CD14-positive monocyte (primary cell): ENCODE data around the gene ZNFX1. TPM values are rescaled to one million over a fixed set of nuclear protein-coding genes. Genes with fewer than 3 reads are reported as not detected.

Experiments
- DNase-seq, 3 donors: peaks; one replicate each; pipeline ENCODE4 v3.0.0-alpha.2; 2011 to 2022
- H2AFZ ChIP-seq: 2 replicates; pipeline ENCODE4 v1.6.0; 2012; ENCODE audit warnings: mild to moderate bottlenecking, low read depth, low read length, inconsistent platforms; ENCODE audit not compliant: insufficient read depth, poor library complexity, severe bottlenecking
- H3K27ac ChIP-seq, 2 donors: 1 replicate in 1 of 2; 2 replicates in 1 of 2; pipeline ENCODE4 v1.5.1; 2012 to 2013; ENCODE audit warnings: low read length in 2 of 2, control low read depth in 1 of 2, inconsistent platforms in 1 of 2, low read depth in 1 of 2, mild to moderate bottlenecking in 1 of 2
- H3K27me3 ChIP-seq, 2 donors: one replicate each; pipeline versions ENCODE4 v1.6.0 to v1.6.1; 2011 to 2013; ENCODE audit warnings: low read length in 2 of 2; ENCODE audit not compliant: control insufficient read depth in 2 of 2, insufficient read depth in 2 of 2
- H3K36me3 ChIP-seq, 2 donors: replicated peaks in 1 of 2; 1 replicate in 1 of 2; 2 replicates in 1 of 2; pipeline versions ENCODE4 v1.5.1 to v1.6.1; 2012 to 2013; ENCODE audit warnings: low read length in 2 of 2, control low read depth in 1 of 2, inconsistent platforms in 1 of 2, mild to moderate bottlenecking in 1 of 2; ENCODE audit not compliant: insufficient read depth in 2 of 2, control insufficient read depth in 1 of 2
- H3K4me1 ChIP-seq, 2 donors: 1 replicate in 1 of 2; 2 replicates in 1 of 2; pipeline versions ENCODE4 v1.5.1 to v1.6.1; 2012 to 2013; ENCODE audit warnings: low read length in 2 of 2, control low read depth in 1 of 2, inconsistent platforms in 1 of 2, mild to moderate bottlenecking in 1 of 2, moderate library complexity in 1 of 2; ENCODE audit not compliant: insufficient read depth in 2 of 2, control insufficient read depth in 1 of 2
- H3K4me2 ChIP-seq: replicated peaks from 2 replicates; pipeline ENCODE3; 2012; ENCODE audit warnings: low read length, moderate library complexity, mild to moderate bottlenecking; ENCODE audit not compliant: poor library complexity, severe bottlenecking; ENCODE audit errors: extremely low read depth
- H3K4me3 ChIP-seq, 3 experiments: fragments of 200-600 bp in 1 of 3; sonication (generic) in 1 of 3; replicated peaks in 1 of 3; 1 replicate in 2 of 3; 2 replicates in 1 of 3; pipeline ENCODE4 v1.5.1; 2011 to 2013; ENCODE audit warnings: low read length in 3 of 3, mild to moderate bottlenecking in 3 of 3, control low read depth in 2 of 3, low read depth in 2 of 3, inconsistent platforms in 1 of 3, moderate library complexity in 1 of 3
- H3K79me2 ChIP-seq: 2 replicates; pipeline ENCODE4 v1.6.0; 2012; ENCODE audit warnings: mild to moderate bottlenecking, control low read depth, inconsistent platforms, low read length, moderate library complexity; ENCODE audit not compliant: insufficient read depth
- H3K9ac ChIP-seq: 2 replicates; pipeline ENCODE4 v1.6.0; 2017; ENCODE audit warnings: low read length, mild to moderate bottlenecking; ENCODE audit not compliant: insufficient read depth, poor library complexity, severe bottlenecking
- H3K9me3 ChIP-seq, 2 donors: replicated peaks in 1 of 2; 1 replicate in 1 of 2; 2 replicates in 1 of 2; pipeline versions ENCODE4 v1.5.1 to v1.6.1; 2012 to 2013; ENCODE audit warnings: low read length in 2 of 2, control low read depth in 1 of 2; ENCODE audit not compliant: control insufficient read depth in 1 of 2, insufficient read depth in 1 of 2
- H4K20me1 ChIP-seq: 2 replicates; pipeline ENCODE4 v1.6.0; 2012; ENCODE audit warnings: mild to moderate bottlenecking, low read length, control low read depth, moderate library complexity; ENCODE audit not compliant: insufficient read depth
- H3K27ac Mint-ChIP-seq, 7 donors: one replicate each; pipeline ENCODE4 v1.8.0; 2020; ENCODE audit warnings: mild to moderate bottlenecking in 7 of 7, mixed read lengths in 7 of 7, moderate library complexity in 6 of 7, inconsistent platforms in 2 of 7
- H3K27me3 Mint-ChIP-seq, 3 donors: one replicate each; pipeline ENCODE4 v1.8.0; 2021 to 2022; ENCODE audit warnings: low read depth in 3 of 3, mild to moderate bottlenecking in 3 of 3, mixed read lengths in 3 of 3, moderate library complexity in 3 of 3, inconsistent platforms in 1 of 3
- H3K36me3 Mint-ChIP-seq, 2 donors: one replicate each; pipeline ENCODE4 v1.8.0; 2020; ENCODE audit warnings: mixed read lengths in 2 of 2, inconsistent platforms in 1 of 2, mild to moderate bottlenecking in 1 of 2
- H3K4me1 Mint-ChIP-seq: one replicate; pipeline ENCODE4 v1.8.0; 2020; ENCODE audit warnings: mild to moderate bottlenecking, mixed read lengths
- H3K4me3 Mint-ChIP-seq, 2 donors: one replicate each; pipeline ENCODE4 v1.8.0; 2020; ENCODE audit warnings: mild to moderate bottlenecking in 2 of 2, mixed read lengths in 2 of 2, moderate library complexity in 1 of 2
- H3K9me3 Mint-ChIP-seq, 7 donors: one replicate each; pipeline ENCODE4 v1.8.0; 2020 to 2022; ENCODE audit warnings: mixed read lengths in 7 of 7, mild to moderate bottlenecking in 6 of 7, moderate library complexity in 6 of 7, inconsistent platforms in 2 of 7
- WGBS: methylation state at CpG from one replicate; pipeline ENCODE4 v1.1.5; 2013; ENCODE audit warnings: missing lambda C conversion rate; ENCODE audit not compliant: insufficient coverage; 5-methylcytosine and 5-hydroxymethylcytosine counted together
- intact Hi-C, 2 donors: fragments of 100-400 bp; cut with micrococcal nuclease; formaldehyde crosslinking; loops; one replicate each; pipeline versions ENCODE4 v1.15.0 to v1.15.1; 2023
- polyA plus RNA-seq, 3 donors: library from polyadenylated mRNA; depleted of rRNA in 1 of 3; unstranded in 2 of 3; stranded (reverse) in 1 of 3; fragments of 300-500 nt in 2 of 3; fragments of >200 nt in 1 of 3; fragmentation: Illumina TruSeq in 2 of 3; gene quantifications; 1 replicate in 2 of 3; 2 replicates in 1 of 3; pipeline ENCODE4 v1.2.3, GENCODE V29; 2012 to 2021
- TF ChIP-seq, protein P1 (sequence below): fragments of 200-600 bp; IDR thresholded peaks from one replicate; pipeline ENCODE4 v1.8.0; 2022; ENCODE audit warnings: antibody characterized with exemption, mild to moderate bottlenecking

ZNFX1 gene
- polyA plus RNA-seq, 3 donors: 11.4 to 23.2 (median 13.3) TPM

GRCh38 chr20:49228676-49229075, 49.2 kb downstream of the ZNFX1 start:
- TF ChIP-seq, protein P1, sequence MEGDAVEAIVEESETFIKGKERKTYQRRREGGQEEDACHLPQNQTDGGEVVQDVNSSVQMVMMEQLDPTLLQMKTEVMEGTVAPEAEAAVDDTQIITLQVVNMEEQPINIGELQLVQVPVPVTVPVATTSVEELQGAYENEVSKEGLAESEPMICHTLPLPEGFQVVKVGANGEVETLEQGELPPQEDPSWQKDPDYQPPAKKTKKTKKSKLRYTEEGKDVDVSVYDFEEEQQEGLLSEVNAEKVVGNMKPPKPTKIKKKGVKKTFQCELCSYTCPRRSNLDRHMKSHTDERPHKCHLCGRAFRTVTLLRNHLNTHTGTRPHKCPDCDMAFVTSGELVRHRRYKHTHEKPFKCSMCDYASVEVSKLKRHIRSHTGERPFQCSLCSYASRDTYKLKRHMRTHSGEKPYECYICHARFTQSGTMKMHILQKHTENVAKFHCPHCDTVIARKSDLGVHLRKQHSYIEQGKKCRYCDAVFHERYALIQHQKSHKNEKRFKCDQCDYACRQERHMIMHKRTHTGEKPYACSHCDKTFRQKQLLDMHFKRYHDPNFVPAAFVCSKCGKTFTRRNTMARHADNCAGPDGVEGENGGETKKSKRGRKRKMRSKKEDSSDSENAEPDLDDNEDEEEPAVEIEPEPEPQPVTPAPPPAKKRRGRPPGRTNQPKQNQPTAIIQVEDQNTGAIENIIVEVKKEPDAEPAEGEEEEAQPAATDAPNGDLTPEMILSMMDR: no peak
- WGBS: 100% methylated on average over 5 of the region's 9 CpGs
- DNase-seq: no peak

DNA sequence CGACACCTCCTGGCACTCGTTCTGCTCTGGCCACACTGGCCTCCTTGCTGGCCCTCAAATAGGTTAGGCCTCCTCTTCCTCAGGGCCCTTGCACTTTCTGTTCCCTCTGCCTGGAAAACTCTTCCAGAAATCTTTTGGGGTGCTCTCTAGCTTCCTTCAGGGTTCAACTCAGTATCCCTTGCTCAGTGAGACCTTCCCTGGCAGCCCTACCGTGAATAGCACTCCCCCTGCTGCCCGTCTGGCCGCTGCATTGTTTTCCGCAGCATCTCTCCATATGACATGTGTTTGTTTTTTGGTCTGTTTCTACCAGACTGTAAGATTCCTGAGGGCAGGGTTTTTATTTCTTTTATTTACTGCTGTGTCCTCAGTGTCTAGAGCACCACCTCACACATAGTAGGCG, 52.0 kb downstream of the ZNFX1 start:
- WGBS: 88% methylated on average over 2 of the region's 7 CpGs
- no peaks in the 10 kb centered on the region for H3K9me3 ChIP-seq
- Mint-ChIP-seq H3K4me1 (peaks cover 12% of the 10 kb centered on the region), H3K4me3 (no peak overlapping the region), H3K9me3 (peaks cover 0 to 5% (median 0%) of the 10 kb centered on the region in 7 donors), H3K27me3 (peaks cover 0 to 2% (median 1%) of the 10 kb centered on the region in 3 donors), H3K27ac (peak overlapping the region in 4 of 7 donors; percentile 46 to 85 (median 49)), H3K36me3 (peaks cover 74 to 93% of the 10 kb centered on the region in 2 donors)
- H3K27ac ChIP-seq: no peak overlapping the region
- peaks cover 11% of the 10 kb centered on the region in 2 donors for H3K4me1 ChIP-seq
- H3K4me2 ChIP-seq: no peak overlapping the region
- peaks cover 5% of the 10 kb centered on the region for H3K79me2 ChIP-seq
- peaks cover under 1% of the 10 kb centered on the region for H4K20me1 ChIP-seq
- no peak overlapping the region for H2AFZ ChIP-seq
- intact Hi-C loops: no loop called here
- no peak overlapping the region for H3K4me3 ChIP-seq
- peaks cover 78 to 97% of the 10 kb centered on the region in 2 donors for H3K36me3 ChIP-seq
- TF ChIP-seq, protein P1: no peak
- H3K27me3 ChIP-seq: no peaks in the 10 kb centered on the region
- DNase-seq: no peak
- H3K9ac ChIP-seq: no peak overlapping the region

More at GRCh38 chr20:49228676-49229075, 49.2 kb downstream of the ZNFX1 start:
- H3K9ac ChIP-seq: no peak overlapping the region
- no peak overlapping the region for H3K27ac ChIP-seq
- H3K79me2 ChIP-seq: no peaks in the 10 kb centered on the region
- no peaks in the 10 kb centered on the region for H3K9me3 ChIP-seq
- H3K4me3 ChIP-seq: no peak overlapping the region
- peak overlapping the region in 2 of 7 donors; percentile 9 to 69 for H3K27ac Mint-ChIP-seq
- H3K4me1 Mint-ChIP-seq: peaks cover 18% of the 10 kb centered on the region
- intact Hi-C loops: no loop called here
- H3K36me3 ChIP-seq: peaks cover 77 to 96% of the 10 kb centered on the region in 2 donors
- H3K4me1 ChIP-seq: peaks cover 16 to 17% of the 10 kb centered on the region in 2 donors
- peaks cover 0 to 5% (median 0%) of the 10 kb centered on the region in 7 donors for H3K9me3 Mint-ChIP-seq
- H3K27me3 ChIP-seq: no peaks in the 10 kb centered on the region
- peaks cover 71 to 94% of the 10 kb centered on the region in 2 donors for H3K36me3 Mint-ChIP-seq
- peaks cover 3% of the 10 kb centered on the region for H4K20me1 ChIP-seq
- no peak overlapping the region for H3K4me2 ChIP-seq
- H2AFZ ChIP-seq: no peak overlapping the region
- H3K27me3 Mint-ChIP-seq: peaks cover 0 to 3% (median 1%) of the 10 kb centered on the region in 3 donors
- no peak overlapping the region for H3K4me3 Mint-ChIP-seq
